ENCODE data around the gene CCL13.

Gene CCL13

GRCh38 chr17:34384271-34384670, 28.0 kb downstream of the CCL13 start:
- TF ChIP-seq ZFP30 (CRISPR knock-in tag; IDR thresholded peaks at IDR 0.05) (no peak), ESRRG (CRISPR knock-in tag; IDR thresholded peaks at IDR 0.05) (no peak), TOX (CRISPR knock-in tag; IDR thresholded peaks at IDR 0.05; ENCODE audit: borderline replicate concordance) (no peak), GLIS3 (CRISPR knock-in tag; IDR thresholded peaks at IDR 0.05) (no peak), ZNF565 (CRISPR knock-in tag; conservative IDR thresholded peaks at IDR 0.05; ENCODE audit: low read depth) (no peak), SNAI2 (CRISPR knock-in tag; IDR thresholded peaks at IDR 0.05) (no peak), CSRNP3 (CRISPR knock-in tag; IDR thresholded peaks at IDR 0.05) (no peak)
- TF ChIP-seq, protein P1, sequence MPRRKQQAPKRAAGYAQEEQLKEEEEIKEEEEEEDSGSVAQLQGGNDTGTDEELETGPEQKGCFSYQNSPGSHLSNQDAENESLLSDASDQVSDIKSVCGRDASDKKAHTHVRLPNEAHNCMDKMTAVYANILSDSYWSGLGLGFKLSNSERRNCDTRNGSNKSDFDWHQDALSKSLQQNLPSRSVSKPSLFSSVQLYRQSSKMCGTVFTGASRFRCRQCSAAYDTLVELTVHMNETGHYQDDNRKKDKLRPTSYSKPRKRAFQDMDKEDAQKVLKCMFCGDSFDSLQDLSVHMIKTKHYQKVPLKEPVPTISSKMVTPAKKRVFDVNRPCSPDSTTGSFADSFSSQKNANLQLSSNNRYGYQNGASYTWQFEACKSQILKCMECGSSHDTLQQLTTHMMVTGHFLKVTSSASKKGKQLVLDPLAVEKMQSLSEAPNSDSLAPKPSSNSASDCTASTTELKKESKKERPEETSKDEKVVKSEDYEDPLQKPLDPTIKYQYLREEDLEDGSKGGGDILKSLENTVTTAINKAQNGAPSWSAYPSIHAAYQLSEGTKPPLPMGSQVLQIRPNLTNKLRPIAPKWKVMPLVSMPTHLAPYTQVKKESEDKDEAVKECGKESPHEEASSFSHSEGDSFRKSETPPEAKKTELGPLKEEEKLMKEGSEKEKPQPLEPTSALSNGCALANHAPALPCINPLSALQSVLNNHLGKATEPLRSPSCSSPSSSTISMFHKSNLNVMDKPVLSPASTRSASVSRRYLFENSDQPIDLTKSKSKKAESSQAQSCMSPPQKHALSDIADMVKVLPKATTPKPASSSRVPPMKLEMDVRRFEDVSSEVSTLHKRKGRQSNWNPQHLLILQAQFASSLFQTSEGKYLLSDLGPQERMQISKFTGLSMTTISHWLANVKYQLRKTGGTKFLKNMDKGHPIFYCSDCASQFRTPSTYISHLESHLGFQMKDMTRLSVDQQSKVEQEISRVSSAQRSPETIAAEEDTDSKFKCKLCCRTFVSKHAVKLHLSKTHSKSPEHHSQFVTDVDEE (CRISPR knock-in tag; IDR thresholded peaks at IDR 0.05): no peak
- TF ChIP-seq, protein P2, sequence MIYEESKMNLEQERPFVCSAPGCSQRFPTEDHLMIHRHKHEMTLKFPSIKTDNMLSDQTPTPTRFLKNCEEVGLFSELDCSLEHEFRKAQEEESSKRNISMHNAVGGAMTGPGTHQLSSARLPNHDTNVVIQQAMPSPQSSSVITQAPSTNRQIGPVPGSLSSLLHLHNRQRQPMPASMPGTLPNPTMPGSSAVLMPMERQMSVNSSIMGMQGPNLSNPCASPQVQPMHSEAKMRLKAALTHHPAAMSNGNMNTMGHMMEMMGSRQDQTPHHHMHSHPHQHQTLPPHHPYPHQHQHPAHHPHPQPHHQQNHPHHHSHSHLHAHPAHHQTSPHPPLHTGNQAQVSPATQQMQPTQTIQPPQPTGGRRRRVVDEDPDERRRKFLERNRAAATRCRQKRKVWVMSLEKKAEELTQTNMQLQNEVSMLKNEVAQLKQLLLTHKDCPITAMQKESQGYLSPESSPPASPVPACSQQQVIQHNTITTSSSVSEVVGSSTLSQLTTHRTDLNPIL (CRISPR knock-in tag; IDR thresholded peaks at IDR 0.05; ENCODE audit: low read depth): no peak
- ATAC-seq: no peak

DNA sequence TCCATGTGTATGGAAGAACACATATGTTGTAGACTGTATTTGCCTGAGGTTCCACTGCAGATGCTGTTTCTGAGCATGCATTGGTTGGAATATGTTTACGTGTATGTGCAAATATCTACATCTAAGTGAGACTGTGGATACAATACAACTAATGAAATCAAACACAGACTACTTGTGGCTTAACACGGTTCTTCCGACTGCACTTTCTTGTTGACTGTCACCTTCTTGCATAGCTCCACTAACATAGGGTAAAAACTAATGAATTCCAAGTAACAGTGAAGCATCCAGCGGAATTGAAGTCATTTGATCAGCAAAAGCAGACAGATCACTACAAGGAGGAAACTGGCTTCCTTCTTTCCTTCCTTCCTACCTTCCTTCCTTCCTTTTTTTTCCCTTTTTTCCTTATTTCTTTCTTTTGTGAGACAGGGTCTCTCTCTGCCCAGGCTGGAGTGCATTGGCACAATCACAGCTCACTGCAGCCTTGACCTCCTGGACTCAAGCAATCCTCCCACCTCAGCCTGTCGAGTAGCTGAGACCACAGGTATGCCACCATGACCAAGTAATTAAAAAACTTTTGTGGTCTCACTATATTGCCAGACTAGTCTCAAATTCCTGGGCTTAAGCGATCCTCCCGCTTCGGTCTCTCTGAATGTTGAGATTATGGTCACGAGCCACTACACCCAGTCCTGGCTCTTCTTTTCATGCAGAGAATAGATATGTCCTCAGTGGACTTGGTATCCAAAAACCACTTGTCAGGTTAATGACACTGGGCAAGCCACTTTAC, 28.7 kb downstream of the CCL13 start:
- no peak for ATAC-seq
- TF ChIP-seq ARNTL (CRISPR knock-in tag; IDR thresholded peaks at IDR 0.05; ENCODE audit: borderline replicate concordance, low read depth) (no peak), ZNF70 (CRISPR knock-in tag; IDR thresholded peaks at IDR 0.05) (no peak), ZC3H10 (CRISPR knock-in tag; IDR thresholded peaks at IDR 0.05) (no peak), ESRRG (CRISPR knock-in tag; IDR thresholded peaks at IDR 0.05) (no peak), SNAI2 (CRISPR knock-in tag; IDR thresholded peaks at IDR 0.05) (no peak), GLIS3 (CRISPR knock-in tag; IDR thresholded peaks at IDR 0.05) (no peak), BACH2 (CRISPR knock-in tag; IDR thresholded peaks at IDR 0.05; ENCODE audit: borderline replicate concordance) (no peak), TOX (CRISPR knock-in tag; IDR thresholded peaks at IDR 0.05; ENCODE audit: borderline replicate concordance) (no peak), CSDC2 (CRISPR knock-in tag; IDR thresholded peaks at IDR 0.05) (no peak), TCF4 (CRISPR knock-in tag; IDR thresholded peaks at IDR 0.05; ENCODE audit: borderline replicate concordance) (no peak), POU6F1 (CRISPR knock-in tag; IDR thresholded peaks at IDR 0.05; ENCODE audit: borderline replicate concordance, low read depth) (no peak), CSRNP3 (CRISPR knock-in tag; IDR thresholded peaks at IDR 0.05) (no peak)
- TF ChIP-seq, protein P3, sequence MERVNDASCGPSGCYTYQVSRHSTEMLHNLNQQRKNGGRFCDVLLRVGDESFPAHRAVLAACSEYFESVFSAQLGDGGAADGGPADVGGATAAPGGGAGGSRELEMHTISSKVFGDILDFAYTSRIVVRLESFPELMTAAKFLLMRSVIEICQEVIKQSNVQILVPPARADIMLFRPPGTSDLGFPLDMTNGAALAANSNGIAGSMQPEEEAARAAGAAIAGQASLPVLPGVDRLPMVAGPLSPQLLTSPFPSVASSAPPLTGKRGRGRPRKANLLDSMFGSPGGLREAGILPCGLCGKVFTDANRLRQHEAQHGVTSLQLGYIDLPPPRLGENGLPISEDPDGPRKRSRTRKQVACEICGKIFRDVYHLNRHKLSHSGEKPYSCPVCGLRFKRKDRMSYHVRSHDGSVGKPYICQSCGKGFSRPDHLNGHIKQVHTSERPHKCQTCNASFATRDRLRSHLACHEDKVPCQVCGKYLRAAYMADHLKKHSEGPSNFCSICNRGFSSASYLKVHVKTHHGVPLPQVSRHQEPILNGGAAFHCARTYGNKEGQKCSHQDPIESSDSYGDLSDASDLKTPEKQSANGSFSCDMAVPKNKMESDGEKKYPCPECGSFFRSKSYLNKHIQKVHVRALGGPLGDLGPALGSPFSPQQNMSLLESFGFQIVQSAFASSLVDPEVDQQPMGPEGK (CRISPR knock-in tag; IDR thresholded peaks at IDR 0.05; ENCODE audit: borderline replicate concordance): no peak

GRCh38 chr17:34386343-34386696, 30.0 kb downstream of the CCL13 start:
- no peak for ATAC-seq
- no peak for TF ChIP-seq CSDC2 (CRISPR knock-in tag; IDR thresholded peaks at IDR 0.05)

All from SK-N-SH treated with all-trans-retinoic acid at 6 μM for 48 hours (cell line).